Fibroblast of skin of left biceps (primary cell): ENCODE measurements around the gene NTF4.
"Not testable (repeated sequence)": the region's sequence is repeated elsewhere in the genome, so short reads cannot be mapped to it uniquely, and the experiment has no call there.

ENCODE experiments used
- DNase-seq, 2 experiments: peaks; one replicate each; pipeline ENCODE4 v3.0.0-alpha.2; 2013; ENCODE audit warnings: low read depth in 2 of 2

NTF4 gene

DNA sequence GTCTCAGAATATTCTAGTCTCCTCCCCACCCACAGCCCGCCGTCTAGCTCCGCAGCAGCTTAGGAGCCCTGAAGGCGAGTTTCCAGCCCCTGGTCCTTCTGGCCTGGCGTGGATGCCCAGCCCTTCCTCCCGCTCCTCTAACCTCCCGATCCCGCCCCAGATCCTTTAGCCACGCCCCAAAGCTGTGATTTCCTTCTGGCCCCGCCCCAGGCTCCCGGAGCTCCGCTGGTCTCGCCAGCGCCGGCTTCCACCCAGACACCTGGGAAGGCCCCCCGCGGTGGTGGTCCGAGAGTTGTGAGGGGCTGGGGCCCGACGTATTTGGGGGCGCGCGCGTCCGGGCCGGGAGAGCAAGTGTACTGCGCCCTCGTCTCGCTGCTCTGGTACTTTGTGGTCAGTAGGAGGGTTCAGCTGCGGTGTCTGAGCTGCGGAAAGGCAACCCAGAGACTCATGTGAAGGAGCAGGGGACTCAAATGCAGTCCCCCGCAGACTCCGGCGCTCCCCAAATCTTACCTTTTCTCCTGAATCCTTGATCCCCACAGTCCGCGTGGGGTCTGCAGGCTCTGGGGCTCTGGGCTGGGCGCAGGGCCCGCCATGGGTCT, 6.9 kb downstream of the NTF4 start, which contains the start of gene CGB7:
CGB7 (minus strand) TSS at position 114 of the 599 bp plus-strand sequence. CDS start 2,374 bp downstream, outside the sequence.
- no peak for DNase-seq

DNA sequence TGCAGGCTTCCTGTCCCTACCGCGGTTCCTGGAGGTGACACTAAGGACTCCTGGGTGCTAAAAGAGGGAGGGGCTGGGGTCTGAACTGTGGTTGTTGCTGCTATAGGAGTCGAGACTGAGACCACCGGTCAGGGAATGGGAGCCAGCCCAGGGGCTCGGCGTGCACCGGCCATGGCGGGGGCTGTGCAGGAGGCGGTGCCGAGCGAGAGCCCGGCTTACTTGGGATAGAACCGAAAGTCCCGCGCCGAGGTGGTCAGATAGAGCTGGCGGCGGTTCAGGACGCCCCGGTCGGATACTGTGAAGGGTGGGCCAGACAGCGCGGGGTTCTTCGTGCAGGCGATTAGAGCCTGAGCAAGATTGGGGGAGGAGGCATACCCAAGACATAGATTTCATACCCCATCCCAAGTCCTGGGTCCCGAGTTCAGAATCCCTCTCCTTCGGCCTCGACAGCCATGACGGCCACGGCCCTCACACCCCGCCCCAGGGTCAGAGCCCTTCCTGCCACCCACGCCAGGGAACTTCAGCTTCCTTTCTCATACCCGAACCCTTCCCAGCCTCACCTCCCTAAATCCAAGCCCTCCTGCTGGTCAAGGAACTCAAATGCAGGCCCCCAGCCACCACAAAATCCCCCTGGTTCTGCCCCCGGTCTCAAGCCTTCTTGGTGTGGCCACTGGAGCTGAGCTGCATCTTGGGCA, 7.6 kb downstream of the NTF4 start:
- not testable (repeated sequence) for DNase-seq

DNA sequence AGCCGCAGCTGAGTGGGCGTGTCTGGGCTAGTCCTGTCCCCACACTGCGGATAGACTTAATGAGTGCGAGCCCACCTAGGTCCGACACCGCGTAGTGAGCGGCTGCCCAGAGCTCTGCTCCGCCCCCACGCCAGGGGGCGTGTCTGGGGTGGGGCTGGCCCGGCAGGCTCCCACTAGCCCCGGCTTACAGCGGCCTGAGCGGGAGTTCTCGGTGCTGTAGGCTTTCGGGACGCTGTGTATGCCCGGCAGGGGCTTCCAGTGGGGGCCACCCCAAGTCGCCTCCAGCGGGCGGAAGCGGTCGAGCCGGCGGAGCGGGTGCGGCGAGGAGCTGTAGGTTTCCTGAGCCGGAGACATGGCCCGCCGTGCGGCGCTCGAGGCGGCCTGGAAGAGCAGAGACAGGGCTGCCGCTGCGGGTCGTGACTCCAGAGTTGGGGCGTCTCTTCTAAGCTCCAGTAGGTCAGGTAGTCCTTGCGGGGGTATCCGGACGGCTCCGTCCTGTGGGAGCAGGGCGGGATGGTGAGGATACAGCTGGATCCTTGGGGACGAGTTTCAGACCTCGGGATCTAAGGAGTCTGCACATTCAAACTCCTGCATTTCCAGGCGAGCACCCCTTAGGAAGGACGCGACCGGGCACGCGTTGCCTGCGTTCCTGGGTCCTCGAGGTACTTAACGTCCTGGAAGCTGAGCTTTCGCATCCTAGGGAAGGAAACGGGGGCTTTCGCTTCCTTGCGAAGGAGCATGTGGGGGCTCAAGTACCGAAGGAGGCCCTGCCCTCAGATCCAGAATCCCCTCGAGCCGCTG, 8.3 kb downstream of the NTF4 start:
- no peak for DNase-seq

DNA sequence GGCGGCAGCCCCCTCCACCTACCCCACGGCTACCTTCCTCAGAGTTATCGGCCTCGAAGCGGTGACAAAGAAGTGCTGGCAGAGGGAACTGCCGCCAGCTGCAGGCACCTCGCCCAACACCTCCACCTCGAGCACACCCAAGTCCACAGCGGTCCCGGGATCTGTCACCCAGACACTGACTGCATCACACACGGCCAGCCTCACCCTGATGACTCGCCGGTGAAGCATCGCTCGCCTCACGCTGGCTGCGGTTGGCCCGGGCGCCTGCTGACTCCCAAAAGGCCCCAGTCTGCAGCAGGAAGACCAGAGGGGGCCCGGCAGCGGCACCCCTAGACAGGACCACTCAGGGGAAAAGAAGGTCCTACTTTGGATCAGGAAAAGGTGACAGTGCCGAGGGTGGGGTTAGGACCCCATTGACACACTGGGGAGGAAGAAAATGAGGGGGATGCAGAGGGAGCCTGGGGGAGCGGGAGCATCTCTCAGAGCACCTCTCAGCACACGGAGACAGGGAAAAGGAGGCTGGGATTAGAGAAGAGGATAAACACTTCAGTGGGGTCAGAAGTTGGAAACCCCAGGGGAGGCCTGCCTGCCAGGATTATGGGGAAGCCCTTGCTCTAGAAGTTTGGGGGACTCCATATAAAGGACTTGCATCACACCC, 14.1 kb downstream of the NTF4 start:
- DNase-seq = not testable (repeated sequence)

DNA sequence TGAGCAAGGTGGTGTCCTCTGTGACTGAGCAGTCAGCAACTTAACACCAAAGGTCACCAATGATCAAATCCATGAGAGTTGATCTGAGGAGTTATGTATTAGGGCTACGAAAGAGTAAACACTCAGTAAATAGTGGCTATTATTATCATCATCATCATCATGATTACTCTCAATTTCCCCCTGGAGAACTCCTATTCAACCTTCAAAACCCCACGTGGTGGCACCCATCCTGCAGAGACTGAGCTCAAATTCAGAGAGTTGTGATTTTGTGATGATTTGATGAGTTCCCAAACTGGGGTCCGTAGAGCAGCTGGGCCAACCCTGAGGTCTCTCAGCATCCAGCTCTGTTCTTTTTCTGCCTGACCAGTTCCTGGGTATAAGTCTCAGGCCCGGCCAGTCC, 14.8 kb downstream of the NTF4 start:
- DNase-seq = not testable (repeated sequence)

DNA sequence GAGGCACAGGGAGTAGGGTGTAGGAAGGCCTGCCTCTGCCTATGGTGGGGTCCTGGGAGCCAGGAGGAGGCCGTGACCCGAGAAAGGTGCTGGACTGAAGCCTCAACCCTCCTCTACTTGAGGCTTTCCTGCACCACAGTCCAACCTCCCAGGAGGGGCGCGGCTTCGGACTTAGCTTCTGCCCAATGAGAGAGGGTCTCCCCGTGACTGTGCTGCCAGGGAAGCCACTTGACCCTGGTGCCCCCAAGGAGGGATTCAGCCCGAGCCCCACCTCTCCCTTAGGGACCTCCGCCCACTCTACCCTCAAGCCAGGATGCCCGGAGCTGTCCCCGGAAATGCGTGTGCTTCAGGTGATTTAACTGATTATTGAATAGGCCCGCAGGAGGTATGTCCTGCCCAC, 15.6 kb downstream of the NTF4 start, which contains the start of gene CGB8:
CGB8 (minus strand) TSS at position 101 of the 400 bp plus-strand sequence. CDS start 372 bp downstream, outside the sequence.
- not testable (repeated sequence) for DNase-seq

DNA sequence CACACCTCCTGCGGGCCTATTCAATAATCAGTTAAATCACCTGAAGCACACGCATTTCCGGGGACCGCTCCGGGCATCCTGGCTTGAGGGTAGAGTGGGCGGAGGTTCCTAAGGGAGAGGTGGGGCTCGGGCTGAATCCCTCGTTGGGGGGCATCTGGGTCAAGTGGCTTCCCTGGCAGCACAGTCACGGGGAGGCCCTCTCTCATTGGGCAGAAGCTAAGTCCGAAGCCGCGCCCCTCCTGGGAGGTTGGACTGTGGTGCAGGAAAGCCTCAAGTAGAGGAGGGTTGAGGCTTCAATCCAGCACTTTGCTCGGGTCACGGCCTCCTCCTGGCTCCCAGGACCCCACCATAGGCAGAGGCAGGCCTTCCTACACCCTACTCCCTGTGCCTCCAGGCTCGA, 21.1 kb downstream of the NTF4 start, which contains the start of gene CGB5:
CGB5 (plus strand) TSS at position 301 of the 400 bp plus-strand sequence. CDS start 362 bp downstream, outside the sequence.
- not testable (repeated sequence) for DNase-seq

DNA sequence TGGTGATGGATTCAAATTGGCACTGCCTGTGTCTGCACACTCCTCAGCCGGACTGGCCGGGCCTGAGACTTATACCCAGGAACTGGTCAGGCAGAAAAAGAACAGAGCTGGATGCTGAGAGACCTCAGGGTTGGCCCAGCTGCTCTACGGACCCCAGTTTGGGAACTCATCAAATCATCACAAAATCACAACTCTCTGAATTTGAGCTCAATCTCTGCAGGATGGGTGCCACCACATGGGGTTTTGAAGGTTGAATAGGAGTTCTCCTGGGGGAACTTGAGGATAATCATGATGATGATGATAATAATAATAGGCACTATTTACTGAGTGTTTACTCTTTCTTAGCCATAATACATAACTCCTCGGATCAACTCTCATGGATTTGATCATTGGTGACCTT, 22.0 kb downstream of the NTF4 start:
- not testable (repeated sequence) for DNase-seq

DNA sequence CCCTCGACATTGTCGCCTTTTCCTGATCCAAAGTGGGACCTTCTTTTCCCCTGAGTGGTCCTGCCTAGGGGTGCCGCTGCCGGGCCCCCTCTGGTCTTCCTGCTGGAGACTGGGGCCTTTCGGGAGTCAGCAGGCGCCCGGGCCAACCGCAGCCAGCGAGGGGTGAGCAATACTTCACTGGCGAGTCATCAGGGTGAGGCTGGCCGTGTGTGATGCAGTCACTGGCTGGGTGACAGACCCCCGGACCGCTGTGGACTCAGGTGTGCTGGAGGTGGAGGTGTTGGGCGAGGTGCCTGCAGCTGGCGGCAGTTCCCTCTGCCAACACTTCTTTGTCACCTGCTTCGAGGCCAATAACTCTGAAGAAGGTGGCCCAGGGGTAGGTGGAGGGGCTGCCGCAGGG, 22.4 kb downstream of the NTF4 start:
- no peak for DNase-seq

DNA sequence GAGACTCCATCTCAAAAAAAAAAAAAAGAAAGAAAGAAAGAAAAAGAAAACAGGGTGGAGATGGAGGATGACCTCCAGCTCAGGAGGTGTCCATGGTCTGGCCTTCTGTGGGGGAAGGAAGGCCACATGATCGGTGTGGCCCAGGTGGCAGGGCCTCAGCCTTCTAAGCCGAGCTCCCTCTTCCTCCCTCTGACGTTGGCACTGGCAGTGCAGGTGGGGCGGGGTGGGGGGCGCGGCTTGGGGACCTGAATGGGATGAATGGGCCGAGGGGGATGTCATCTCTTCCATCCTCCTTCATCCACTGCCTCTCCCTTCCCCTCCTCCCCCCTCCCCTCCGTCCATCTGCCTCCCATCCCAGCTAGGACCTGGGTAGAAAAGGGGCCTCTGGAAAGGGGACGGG, 24.9 kb downstream of the NTF4 start:
- not testable (repeated sequence) for DNase-seq

DNA sequence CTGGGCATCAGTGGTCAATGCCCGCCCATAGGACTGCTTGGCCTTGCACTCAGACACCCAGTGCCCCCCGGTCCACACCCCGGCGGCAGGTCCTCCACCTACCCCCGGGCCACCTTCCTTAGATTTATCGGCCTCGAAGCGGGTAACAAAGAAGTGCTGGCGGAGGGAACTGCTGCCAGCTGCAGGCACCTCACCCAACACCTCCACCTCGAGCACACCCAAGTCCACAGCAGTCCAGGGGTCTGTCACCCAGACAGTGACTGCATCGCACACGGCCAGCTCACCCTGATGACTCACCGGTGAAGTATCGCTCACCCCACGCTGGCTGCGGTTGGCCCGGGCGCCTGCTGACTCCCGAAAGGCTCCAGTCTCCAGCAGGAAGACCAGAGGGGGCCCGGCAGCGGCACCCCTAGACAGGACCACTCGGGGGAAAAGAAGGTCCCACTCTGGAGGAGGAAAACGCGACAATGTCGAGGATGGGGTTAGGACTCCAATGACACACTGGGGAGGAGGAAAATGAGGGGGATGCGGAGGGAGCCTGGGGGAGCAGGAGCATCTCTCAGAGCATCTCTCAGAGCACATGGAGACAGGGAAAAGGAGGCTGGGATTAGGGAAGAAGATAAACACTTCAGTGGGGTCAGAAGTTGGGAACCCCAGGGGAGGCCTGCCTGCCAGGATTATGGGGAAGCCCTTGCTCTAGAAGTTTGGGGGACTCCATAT, 25.9 kb downstream of the NTF4 start:
- not testable (repeated sequence) for DNase-seq

DNA sequence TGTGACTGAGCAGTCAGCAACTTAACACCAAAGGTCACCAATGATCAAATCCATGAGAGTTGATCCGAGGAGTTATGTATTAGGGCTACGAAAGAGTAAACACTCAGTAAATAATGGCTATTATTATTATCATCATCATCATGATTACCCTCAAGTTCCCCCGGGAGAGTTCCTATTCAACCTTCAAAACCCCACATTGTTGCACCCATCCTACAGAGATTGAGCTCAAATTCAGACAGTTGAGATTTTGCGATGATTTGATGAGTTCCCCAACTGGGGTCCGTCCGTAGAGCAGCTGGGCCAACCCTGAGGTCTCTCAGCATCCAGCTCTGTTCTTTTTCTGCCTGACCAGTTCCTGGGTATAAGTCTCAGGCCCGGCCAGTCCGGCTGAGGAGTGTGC, 26.5 kb downstream of the NTF4 start:
- DNase-seq = not testable (repeated sequence)

DNA sequence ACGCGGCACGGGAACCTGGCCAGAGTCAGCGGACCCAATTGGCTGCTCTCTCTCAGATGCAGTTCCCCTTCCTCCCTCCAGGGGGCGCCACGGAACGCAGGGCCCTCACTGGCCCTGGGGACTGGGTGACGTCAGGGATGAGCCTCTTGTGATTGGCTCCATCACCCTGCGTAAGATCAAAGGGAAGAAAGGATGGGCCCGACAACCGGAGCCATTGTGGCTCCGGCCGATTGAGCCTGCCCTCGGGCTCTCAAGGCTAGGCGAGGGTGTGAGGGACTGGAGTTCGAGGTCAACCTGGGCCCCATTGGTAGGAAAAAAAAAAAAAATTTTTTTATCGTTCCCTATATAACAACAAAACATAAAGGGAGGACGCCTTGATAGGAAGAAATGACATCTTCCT, 27.8 kb downstream of the NTF4 start, which contains the start of gene CGB1:
CGB1 (minus strand) TSS at position 81 of the 400 bp plus-strand sequence. CDS start 184 bp downstream, outside the sequence.
- not testable (repeated sequence) for DNase-seq

DNA sequence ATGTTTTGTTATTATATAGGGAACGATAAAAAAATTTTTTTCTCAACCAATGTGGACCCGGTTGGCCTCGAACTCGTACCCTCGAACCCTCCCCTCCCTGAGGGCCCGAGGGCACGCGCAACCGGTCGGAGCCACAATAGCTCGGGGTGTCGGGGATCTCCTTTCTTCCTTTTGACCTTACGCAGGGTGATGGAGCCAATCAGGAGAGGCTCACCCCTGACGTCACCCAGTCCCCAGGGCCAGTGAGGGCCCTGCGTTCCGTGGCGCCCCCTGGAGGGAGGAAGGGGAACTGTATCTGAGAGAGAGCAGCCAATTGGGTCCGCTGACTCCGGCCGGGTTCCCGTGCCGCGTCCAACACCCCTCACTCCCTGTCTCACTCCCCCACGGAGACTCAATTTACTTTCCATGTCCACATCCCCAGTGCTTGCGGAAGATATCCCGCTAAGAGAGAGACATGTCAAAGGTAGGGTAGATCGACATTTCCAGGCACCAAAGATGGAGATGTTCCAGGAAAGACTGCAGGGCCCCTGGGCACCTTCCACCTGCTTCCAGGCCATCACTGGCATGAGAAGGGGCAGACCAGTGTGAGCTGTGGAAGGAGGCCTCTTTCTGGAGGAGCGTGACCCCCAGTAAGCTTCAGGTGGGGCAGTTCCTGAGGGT, 32.8 kb downstream of the NTF4 start, which contains the start of gene CGB2:
CGB2 (plus strand) TSS at position 249 of the 660 bp plus-strand sequence; CDS start at position 455, 206 bp downstream.
- DNase-seq = not testable (repeated sequence)

DNA sequence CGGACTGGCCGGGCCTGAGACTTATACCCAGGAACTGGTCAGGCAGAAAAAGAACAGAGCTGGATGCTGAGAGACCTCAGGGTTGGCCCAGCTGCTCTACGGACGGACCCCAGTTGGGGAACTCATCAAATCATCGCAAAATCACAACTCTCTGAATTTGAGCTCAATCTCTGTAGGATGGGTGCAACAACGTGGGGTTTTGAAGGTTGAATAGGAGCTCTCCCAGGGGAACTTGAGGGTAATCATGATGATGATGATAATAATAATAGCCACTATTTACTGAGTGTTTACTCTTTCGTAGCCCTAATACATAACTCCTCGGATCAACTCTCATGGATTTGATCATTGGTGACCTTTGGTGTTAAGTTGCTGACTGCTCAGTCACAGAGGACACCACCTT, 34.3 kb downstream of the NTF4 start:
- DNase-seq = not testable (repeated sequence)

DNA sequence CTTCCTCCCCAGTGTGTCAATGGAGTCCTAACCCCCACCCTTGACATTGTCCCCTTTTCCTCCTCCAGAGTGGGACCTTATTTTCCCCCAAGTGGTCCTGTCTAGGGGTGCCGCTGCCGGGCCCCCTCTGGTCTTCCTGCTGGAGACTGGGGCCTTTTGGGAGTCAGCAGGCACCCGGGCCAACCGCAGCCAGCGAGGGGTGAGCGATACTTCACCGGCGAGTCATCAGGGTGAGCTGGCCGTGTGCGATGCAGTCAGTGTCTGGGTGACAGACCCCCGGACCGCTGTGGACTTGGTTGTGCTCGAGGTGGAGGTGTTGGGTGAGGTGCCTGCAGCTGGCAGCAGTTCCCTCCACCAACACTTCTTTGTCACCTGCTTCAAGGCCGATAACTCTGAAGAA, 34.9 kb downstream of the NTF4 start:
- not testable (repeated sequence) for DNase-seq

DNA sequence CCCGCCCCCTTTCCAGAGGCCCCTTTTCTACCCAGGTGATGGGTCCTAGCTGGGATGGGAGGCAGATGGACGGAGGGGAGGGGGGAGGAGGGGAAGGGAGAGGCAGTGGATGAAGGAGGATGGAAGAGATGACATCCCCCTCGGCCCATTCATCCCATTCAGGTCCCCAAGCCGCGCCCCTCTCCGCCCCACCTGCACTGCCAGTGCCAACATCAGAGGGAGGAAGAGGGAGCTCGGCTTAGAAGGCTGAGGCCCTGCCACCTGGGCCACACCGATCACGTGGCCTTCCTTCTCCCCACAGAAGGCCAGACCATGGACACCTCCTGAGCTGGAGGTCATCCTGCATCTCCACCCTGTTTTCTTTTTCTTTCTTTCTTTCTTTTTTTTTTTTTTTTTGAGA, 35.9 kb downstream of the NTF4 start:
- DNase-seq = not testable (repeated sequence)

DNA sequence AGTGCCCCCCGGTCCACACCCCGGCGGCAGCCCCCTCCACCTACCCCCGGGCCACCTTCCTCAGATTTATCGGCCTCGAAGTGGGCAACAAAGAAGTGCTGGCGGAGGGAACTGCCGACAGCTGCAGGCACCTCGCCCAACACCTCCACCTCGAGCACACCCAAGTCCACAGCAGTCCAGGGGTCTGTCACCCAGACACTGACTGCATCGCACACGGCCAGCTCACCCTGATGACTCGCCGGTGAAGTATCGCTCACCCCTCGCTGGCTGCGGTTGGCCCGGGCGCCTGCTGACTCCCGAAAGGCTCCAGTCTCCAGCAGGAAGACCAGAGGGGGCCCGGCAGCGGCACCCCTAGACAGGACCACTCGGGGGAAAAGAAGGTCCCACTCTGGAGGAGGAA, 39.0 kb downstream of the NTF4 start:
- DNase-seq = not testable (repeated sequence)

DNA sequence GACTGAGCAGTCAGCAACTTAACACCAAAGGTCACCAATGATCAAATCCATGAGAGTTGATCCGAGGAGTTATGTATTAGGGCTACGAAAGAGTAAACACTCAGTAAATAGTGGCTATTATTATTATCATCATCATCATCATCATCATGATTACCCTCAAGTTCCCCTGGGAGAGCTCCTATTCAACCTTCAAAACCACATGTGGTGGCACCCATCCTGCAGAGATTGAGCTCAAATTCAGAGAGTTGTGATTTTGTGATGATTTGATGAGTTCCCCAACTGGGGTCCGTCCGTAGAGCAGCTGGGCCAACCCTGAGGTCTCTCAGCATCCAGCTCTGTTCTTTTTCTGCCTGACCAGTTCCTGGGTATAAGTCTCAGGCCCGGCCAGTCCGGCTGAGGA, 39.5 kb downstream of the NTF4 start:
- not testable (repeated sequence) for DNase-seq

DNA sequence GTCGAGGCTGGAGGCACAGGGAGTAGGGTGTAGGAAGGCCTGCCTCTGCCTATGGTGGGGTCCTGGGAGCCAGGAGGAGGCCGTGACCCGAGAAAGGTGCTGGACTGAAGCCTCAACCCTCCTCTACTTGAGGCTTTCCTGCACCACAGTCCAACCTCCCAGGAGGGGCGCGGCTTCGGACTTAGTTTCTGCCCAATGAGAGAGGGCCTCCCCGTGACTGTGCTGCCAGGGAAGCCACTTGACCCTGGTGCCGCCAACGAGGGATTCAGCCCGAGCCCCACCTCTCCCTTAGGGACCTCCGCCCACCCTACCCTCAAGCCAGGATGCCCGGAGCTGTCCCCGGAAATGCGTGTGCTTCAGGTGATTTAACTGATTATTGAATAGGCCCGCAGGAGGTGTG, 40.4 kb downstream of the NTF4 start, which contains the start of gene CGB3:
CGB3 (minus strand) TSS at position 101 of the 400 bp plus-strand sequence. CDS start 362 bp downstream, outside the sequence.
- DNase-seq = not testable (repeated sequence)
